Fibroblast of skin of scalp (primary cell): ENCODE data around the gene MBP.

Source experiments
- DNase-seq: peaks from one replicate; pipeline ENCODE4 v3.0.0-alpha.2; 2013

Gene MBP

DNA sequence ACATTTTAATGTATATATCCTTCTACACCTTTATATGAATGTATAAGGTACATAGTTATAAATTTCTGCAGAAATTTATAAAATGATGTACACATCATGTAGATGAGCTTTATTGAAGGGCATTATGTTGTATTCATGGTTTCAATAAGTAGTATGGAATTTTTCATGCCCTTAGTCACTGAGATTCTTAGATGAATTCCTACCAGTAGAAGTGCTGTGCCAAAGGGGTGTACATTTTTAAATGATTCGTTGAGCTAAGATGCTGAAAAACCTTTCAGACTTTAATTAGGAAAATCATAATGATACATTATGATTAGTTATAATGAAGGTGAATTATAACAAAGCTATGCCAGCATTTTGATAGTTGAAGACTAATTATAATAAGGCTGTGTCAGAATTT lies 195.0 kb downstream of the MBP start:
- peak; percentile 10 for DNase-seq

DNA sequence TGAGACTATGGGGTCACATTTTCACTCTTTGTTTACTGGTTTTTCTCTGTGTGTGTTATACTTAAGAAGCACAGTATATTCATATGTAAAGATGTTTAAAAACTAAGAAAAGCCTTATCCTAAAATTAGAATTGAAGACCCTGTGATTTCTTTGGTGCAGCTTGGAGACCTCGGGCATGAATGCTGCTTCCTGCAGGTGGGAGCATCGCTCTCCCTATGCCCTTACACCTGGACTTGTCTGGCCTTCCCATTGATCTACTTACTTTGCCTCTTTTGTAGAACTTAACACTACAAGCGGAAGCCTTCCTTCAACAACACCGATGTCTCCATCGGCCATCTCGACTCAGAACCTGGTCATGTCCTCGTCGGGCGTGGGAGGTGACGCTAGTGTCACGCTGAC lies 195.7 kb downstream of the MBP start:
- DNase-seq = no peak

DNA sequence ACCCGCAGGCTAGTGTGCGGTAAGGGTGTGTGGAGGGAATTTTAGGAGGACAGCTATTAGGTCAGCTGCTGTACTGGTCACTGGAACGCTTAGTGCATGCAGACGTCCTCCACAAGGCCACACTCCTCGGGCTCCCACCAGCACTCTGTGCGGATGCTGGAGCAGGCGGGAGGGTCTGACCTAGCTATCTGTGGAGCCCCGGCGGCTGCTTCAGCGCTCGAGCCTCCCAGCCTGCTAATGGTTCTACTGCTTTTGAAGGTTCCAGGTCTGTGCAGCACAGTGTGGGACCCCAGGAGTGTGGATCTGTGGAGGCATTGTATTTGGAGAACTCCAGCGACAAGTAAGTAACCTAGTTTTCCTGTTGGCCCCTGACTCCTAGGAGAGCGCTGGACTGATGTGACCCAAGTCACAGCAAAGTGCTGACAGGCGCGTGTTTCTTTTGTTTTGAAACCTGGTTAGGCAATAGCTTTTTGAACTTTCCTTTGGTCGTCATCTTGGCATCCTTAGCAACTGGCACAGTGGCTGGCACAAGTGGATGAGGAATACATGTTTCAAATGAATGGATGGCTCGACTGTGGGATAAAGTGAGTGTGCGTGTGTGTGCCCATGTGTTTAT lies 196.8 kb downstream of the MBP start:
- DNase-seq = no peak

DNA sequence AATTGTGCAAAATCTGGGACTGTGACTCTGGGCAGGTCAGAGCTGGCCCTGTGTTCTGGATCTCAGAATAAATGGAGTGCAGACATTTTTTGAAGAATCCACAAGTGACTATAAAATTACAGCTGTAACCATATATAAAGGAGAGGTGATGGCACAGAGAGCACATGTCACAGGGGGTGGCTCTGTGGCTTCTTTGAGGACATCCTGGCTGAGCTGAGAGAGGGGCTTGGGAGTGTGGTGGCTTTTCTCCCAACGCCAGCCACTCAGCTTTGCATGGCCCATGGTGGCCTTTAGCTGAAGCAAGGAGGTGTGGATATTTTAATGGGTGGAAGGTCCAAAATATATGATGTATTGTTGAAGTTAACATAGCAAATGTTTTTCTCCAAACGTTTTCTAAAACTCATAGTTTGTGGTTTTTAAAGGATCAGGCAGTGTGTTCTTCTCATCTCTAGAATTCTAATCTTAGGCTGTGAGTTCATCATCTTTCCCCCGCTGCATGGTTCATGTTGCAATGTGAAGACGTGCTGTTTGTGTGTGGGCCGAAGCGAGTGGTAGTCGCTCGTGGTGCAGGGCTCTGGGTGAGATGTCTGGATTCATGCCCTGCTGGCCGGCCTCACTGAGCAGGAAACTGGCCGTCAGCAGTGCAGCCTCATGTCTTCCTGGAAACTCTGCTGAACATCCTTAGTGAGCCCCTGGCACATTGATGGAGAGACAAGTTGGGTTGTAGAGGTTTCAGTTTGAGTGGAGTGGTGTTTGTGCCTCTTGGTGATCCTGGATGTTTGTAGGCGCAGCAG lies 200.4 kb downstream of the MBP start:
- DNase-seq = peak; percentile 4

GRCh38 chr18:76931171-76931570 lies 201.4 kb downstream of the MBP start:
- no peak for DNase-seq
